Astrocyte of the spinal cord (primary cell): ENCODE results near the gene ARHGAP26.

Source experiments
- DNase-seq: peaks from one replicate; pipeline ENCODE4 v3.0.0; 2011; ENCODE audit warnings: low read depth, low spot score
- H3K4me3 ChIP-seq: 2 replicates; pipeline ENCODE4 v1.5.1; 2011; ENCODE audit warnings: low read depth, mild to moderate bottlenecking, low read length, moderate library complexity
- in situ Hi-C: cut with HindIII; loops from 2 replicates; pipeline ENCODE4 v1.10.0; 2017; ENCODE audit warnings: low sequenced_read_pairs
- TF ChIP-seq, protein P1 (sequence below): IDR thresholded peaks from 2 replicates; pipeline ENCODE4 v1.5.1; 2012; ENCODE audit warnings: low read depth, mild to moderate bottlenecking, low read length, inconsistent platforms

The ARHGAP26 gene

GRCh38 chr5:142726188-142726731 is 43.9 kb upstream of the ARHGAP26 start:
- TF ChIP-seq, protein P1, sequence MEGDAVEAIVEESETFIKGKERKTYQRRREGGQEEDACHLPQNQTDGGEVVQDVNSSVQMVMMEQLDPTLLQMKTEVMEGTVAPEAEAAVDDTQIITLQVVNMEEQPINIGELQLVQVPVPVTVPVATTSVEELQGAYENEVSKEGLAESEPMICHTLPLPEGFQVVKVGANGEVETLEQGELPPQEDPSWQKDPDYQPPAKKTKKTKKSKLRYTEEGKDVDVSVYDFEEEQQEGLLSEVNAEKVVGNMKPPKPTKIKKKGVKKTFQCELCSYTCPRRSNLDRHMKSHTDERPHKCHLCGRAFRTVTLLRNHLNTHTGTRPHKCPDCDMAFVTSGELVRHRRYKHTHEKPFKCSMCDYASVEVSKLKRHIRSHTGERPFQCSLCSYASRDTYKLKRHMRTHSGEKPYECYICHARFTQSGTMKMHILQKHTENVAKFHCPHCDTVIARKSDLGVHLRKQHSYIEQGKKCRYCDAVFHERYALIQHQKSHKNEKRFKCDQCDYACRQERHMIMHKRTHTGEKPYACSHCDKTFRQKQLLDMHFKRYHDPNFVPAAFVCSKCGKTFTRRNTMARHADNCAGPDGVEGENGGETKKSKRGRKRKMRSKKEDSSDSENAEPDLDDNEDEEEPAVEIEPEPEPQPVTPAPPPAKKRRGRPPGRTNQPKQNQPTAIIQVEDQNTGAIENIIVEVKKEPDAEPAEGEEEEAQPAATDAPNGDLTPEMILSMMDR = no peak
- DNase-seq = peak; percentile 85
- in situ Hi-C loops = no loop called here
- H3K4me3 ChIP-seq = no peak overlapping the region

DNA sequence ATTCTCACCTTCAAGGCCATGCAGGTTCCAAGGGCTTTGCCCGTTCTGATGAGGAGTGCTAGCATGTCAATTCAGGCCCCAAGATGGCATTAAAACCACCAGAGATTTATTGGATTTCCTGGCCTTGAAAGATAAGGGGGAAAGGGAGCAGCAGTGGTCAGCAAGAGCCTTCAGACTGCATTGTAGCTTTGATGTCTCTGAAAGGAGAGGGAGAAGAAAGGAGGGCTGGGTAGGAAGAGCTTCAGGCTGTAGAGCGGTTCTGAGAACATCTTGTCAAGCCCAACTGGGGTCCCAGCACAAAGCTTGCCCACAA is 42.5 kb upstream of the ARHGAP26 start:
- DNase-seq = no peak
- no peak overlapping the region for H3K4me3 ChIP-seq
- in situ Hi-C loops = no loop called here
- TF ChIP-seq, protein P1 = no peak

DNA sequence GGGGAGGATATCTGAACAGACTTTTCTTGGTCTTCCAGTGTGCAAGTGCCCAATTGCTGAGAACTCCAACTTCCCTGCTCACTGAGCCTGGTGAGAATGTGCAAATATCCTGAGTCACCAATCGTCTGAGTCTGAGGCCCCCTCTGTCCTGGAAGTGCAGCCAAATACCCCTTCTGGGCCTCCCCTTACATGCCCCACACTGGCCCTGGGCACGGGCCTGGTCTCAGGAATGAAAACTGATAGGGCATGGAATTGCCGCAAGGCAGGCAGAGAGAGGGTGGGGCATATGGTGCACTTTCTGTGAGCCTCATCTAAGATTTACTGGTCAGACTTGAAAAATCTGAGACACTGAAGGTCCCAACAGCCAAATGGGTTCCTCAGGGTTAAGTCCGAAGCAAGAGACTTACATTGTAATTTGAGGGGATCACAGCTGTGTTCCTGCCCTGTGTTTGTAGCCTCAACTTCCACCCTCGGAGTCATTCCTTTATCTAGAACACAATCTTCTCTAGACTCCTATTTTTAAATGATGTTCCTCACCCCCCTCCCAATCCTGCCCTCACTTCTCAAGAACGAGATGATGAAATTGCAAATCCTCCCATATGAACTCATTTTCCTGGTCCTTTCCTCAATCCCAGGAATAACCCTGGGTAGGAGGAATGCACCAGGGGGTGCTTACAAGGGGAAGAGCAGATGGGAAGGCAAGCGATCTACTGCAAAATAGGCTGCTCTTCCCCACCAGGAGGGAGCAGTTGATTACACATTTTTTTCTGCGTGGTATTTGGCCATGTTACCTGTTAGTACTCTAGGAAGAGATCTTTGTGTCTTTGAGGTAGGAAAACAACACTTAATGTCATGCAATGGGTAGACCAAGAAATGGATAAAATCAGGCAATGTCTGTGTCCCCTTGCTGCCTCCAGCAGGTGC is 34.6 kb upstream of the ARHGAP26 start:
- in situ Hi-C loops = no loop called here
- TF ChIP-seq, protein P1 = no peak

DNA sequence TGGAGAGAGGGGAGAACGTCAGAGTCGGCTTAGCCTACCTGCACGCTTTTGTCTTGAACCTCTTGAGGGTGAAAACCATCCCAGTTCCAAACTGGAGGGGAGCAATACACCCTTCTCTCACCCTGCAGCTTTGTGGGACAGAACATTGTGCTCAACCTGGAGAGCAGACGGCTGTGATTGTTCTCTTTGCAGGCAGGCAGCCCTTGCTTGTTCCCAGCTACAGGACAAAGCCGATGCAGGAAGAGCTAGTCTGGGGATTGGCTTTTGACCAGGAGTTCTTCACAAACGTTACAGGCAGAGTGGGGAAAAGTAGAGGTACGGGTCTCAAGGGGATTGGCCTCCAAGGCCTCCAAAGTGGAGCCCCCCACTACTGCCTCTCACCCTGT is 33.9 kb upstream of the ARHGAP26 start:
- DNase-seq = no peak
- H3K4me3 ChIP-seq = no peak overlapping the region

More for the DNA sequence above, 34.6 kb upstream of the ARHGAP26 start:
- no peak overlapping the region for H3K4me3 ChIP-seq
- no peak for DNase-seq

GRCh38 chr5:142737179-142737578 is 33.0 kb upstream of the ARHGAP26 start:
- in situ Hi-C loops = no loop called here
- TF ChIP-seq, protein P1 = no peak
- no peak for DNase-seq
- no peak overlapping the region for H3K4me3 ChIP-seq

More for the DNA sequence above, 33.9 kb upstream of the ARHGAP26 start:
- TF ChIP-seq, protein P1 = no peak
- in situ Hi-C loops = no loop called here

DNA sequence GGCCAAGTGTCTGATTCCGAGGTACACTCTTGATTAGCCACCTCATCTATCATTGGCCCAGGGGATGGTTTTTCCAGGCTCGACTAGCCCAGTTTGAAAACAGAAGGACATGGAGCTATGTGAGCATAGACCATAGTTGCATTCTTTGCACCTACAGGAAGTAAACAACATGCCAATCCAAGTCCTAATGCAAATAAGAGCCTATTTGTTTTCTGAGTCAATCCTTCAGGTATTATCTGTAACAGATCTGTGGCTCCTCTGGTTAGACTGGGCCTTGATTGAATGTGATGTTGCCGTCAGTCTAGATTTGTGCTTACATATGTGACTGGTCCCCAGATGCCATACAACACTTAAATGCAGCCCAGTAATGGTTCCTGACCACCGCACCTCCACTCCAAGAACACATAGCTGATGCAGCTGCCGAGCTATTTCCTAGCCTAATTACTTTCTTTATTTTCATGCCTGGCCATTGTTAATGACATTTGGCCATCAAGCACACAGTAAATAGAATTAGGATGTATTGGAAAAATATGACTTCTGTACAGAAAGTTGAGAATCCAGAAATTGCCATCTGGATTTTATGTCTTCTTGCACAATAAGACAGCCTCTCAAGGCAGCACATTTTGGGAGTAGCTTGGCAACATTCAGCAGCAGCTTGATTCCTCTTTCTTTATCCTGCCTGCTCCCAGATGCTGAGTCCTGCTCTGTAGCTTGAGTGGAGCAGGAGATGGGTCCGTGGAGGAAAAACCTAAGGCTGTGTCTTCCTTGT is 29.5 kb upstream of the ARHGAP26 start:
- in situ Hi-C loops = no loop called here
- no peak overlapping the region for H3K4me3 ChIP-seq
- TF ChIP-seq, protein P1 = no peak
- no peak for DNase-seq
